OCI-LY7 (cell line): ENCODE results near the gene P2RX1. TPM values are rescaled to one million over a fixed set of nuclear protein-coding genes. Genes with fewer than 3 reads are reported as not detected.

Source experiments
- BruUV-seq: library from RNA; stranded (reverse); fragments of 400-500 nt; replicated peaks from 2 replicates; lab custom pipeline; 2021; lab: Mats Ljungman, UMichigan
- CTCF ChIA-PET: fragments of 300-600 bp; sonication (Branson Sonifier 250); formaldehyde crosslinking; loops from one replicate; lab custom pipeline; 2022; ENCODE audit warnings: antibody characterized with exemption; ENCODE audit not compliant: unreplicated experiment; lab: Charles Lee
- POLR2A ChIA-PET: fragments of 300-600 bp; sonication (Branson Sonifier 250); formaldehyde crosslinking; loops from one replicate; lab custom pipeline; 2022; ENCODE audit warnings: antibody characterized with exemption; lab: Charles Lee
- DNase-seq: peaks from one replicate; pipeline ENCODE4 v3.0.0-alpha.2; 2015; ENCODE audit warnings: low spot score
- H2AFZ ChIP-seq: fragments of 200-600 bp; sonication (generic), shearing (Covaris generic); 2 replicates; pipeline ENCODE4 v1.6.1; 2014; ENCODE audit warnings: mild to moderate bottlenecking, antibody characterized with exemption, low read length, moderate library complexity
- H3K27ac ChIP-seq: fragments of 200-600 bp; sonication (generic); 2 replicates; pipeline ENCODE4 v1.5.1; 2014; ENCODE audit warnings: mixed run types, low read depth, mild to moderate bottlenecking, moderate library complexity, low read length, inconsistent platforms; ENCODE audit not compliant: poor library complexity, severe bottlenecking
- H3K36me3 ChIP-seq: fragments of 200-600 bp; sonication (generic); 2 replicates; pipeline ENCODE4 v1.6.1; 2014; ENCODE audit warnings: mild to moderate bottlenecking, antibody characterized with exemption, low read length, moderate library complexity, mixed read lengths; ENCODE audit not compliant: insufficient read depth
- H3K4me1 ChIP-seq: fragments of 200-600 bp; sonication (generic); 2 replicates; pipeline ENCODE4 v1.5.1; 2014; ENCODE audit warnings: mild to moderate bottlenecking, low read length; ENCODE audit not compliant: insufficient read depth, poor library complexity, severe bottlenecking
- H3K4me2 ChIP-seq: fragments of 200-600 bp; sonication (generic); 2 replicates; pipeline ENCODE4 v1.6.1; 2014; ENCODE audit warnings: mild to moderate bottlenecking, low read length
- H3K4me3 ChIP-seq: fragments of 200-600 bp; sonication (generic); 2 replicates; pipeline ENCODE4 v1.5.1; 2014; ENCODE audit warnings: mild to moderate bottlenecking, low read depth, low read length; ENCODE audit not compliant: poor library complexity, severe bottlenecking
- H3K79me2 ChIP-seq: fragments of 200-600 bp; sonication (generic); 2 replicates; pipeline ENCODE4 v1.6.1; 2016; ENCODE audit warnings: low read depth, mild to moderate bottlenecking, low read length, moderate library complexity, mixed read lengths; ENCODE audit not compliant: insufficient read depth
- H3K9me2 ChIP-seq: fragments of 200-600 bp; sonication (generic); 2 replicates; pipeline ENCODE4 v1.6.1; 2016; ENCODE audit warnings: mild to moderate bottlenecking, low read length, mixed read lengths; ENCODE audit not compliant: insufficient read depth
- H3K9me3 ChIP-seq: fragments of 200-600 bp; sonication (generic); 2 replicates; pipeline ENCODE4 v1.6.1; 2014; ENCODE audit warnings: mild to moderate bottlenecking, mixed run types, low read length, mixed read lengths
- H4K20me1 ChIP-seq: fragments of 200-600 bp; sonication (generic); 2 replicates; pipeline ENCODE4 v1.6.1; 2014; ENCODE audit warnings: mild to moderate bottlenecking, antibody characterized with exemption, low read length, moderate library complexity, mixed read lengths; ENCODE audit not compliant: insufficient read depth
- EZH2phosphoT487 ChIP-seq: fragments of 200-600 bp; sonication (generic); IDR thresholded peaks from 2 replicates; pipeline ENCODE4 v1.6.1; 2018; ENCODE audit warnings: low read depth, borderline replicate concordance, mild to moderate bottlenecking, mixed run types, antibody characterized with exemption, low read length, moderate library complexity, mixed read lengths
- intact Hi-C: fragments of 100-400 bp; cut with micrococcal nuclease; formaldehyde crosslinking; loops from one replicate; pipeline ENCODE4 v1.10.0; 2022; ENCODE audit not compliant: unreplicated experiment
- total RNA-seq, 2 experiments: library from RNA; depleted of rRNA in 1 of 2; stranded (reverse); fragments of >200 nt in 1 of 2; shearing (Covaris generic) in 1 of 2; gene quantifications; 2 replicates each; pipeline ENCODE4 v1.2.3, GENCODE V29; 2014 to 2022
- TF ChIP-seq, protein P1 (sequence below): fragments of 200-600 bp; sonication (generic); conservative IDR thresholded peaks from 2 replicates; pipeline ENCODE4 v1.5.1; 2014; ENCODE audit warnings: mild to moderate bottlenecking, antibody characterized with exemption, low read length, moderate library complexity, mixed read lengths

The P2RX1 gene
- total RNA-seq, 2 experiments from 2014 or later = 0.69 to 4.5 TPM

GRCh38 chr17:3959921-3960601 lies 43.8 kb upstream of the P2RX1 start:
- TF ChIP-seq, protein P1, sequence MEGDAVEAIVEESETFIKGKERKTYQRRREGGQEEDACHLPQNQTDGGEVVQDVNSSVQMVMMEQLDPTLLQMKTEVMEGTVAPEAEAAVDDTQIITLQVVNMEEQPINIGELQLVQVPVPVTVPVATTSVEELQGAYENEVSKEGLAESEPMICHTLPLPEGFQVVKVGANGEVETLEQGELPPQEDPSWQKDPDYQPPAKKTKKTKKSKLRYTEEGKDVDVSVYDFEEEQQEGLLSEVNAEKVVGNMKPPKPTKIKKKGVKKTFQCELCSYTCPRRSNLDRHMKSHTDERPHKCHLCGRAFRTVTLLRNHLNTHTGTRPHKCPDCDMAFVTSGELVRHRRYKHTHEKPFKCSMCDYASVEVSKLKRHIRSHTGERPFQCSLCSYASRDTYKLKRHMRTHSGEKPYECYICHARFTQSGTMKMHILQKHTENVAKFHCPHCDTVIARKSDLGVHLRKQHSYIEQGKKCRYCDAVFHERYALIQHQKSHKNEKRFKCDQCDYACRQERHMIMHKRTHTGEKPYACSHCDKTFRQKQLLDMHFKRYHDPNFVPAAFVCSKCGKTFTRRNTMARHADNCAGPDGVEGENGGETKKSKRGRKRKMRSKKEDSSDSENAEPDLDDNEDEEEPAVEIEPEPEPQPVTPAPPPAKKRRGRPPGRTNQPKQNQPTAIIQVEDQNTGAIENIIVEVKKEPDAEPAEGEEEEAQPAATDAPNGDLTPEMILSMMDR = no peak
- TF ChIP-seq EZH2phosphoT487 = no peak
- intact Hi-C loops = loop anchor here (5.0 kb wide), 2 partner anchors 407 to 437 kb away; partner anchors contain the start of gene UBE2G1
- peak overlapping the region; percentile 94 for H3K27ac ChIP-seq
- no peak overlapping the region for H2AFZ ChIP-seq
- H4K20me1 ChIP-seq = peaks cover 36% of the 10 kb centered on the region
- BruUV-seq = no TSS peak
- H3K9me2 ChIP-seq = no peaks in the 10 kb centered on the region
- H3K4me2 ChIP-seq = peak overlapping the region; percentile 97
- peaks cover 69% of the 10 kb centered on the region for H3K36me3 ChIP-seq
- H3K4me3 ChIP-seq = peak overlapping the region; percentile 87
- H3K9me3 ChIP-seq = no peaks in the 10 kb centered on the region
- ChIA-PET POLR2A (interaction anchor here (0.5 kb wide), 1 partner anchor 34 kb away, joined by 3 read pairs; no protein-coding TSS in a partner anchor), CTCF (interaction anchor here (1.2 kb wide), 1 partner anchor 47 kb away, joined by 4 read pairs; no protein-coding TSS in a partner anchor)
- H3K4me1 ChIP-seq = peaks cover 57% of the 10 kb centered on the region
- peaks cover 81% of the 10 kb centered on the region for H3K79me2 ChIP-seq
- no peak for DNase-seq

DNA sequence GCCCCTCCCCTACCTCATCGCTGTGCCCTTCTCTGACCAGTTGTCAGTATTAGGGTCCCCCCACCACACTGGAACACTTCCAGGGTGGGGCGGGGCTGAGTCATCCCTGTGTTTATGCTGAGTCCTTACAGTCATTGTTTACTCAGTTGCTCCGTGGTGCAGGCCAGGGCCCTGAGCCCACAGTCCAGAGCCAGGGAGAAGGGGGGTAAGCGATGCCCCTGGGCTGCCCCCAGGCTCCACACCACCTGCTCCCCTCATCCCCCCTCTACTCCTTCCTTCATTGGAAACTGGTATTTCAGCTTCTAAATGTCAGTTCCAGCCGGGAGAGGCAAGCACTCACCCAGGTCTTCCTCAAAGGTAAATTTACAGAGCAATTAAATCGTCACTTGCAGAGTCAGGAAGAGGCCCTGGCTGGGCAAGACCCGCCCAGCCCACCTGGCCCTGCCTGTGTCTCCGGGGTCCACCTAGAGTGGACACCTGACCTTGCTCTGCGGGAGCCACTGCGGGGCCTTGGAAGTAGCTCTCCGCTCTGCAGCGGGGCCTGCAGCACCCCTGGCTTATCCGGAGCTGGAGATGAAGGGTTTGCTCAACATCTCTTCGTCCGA lies 43.1 kb upstream of the P2RX1 start:
- BruUV-seq = no TSS peak
- peak overlapping the region; percentile 87 for H3K4me3 ChIP-seq
- CTCF ChIA-PET = interaction anchor here (1.2 kb wide), 1 partner anchor 46 kb away, joined by 4 read pairs; no protein-coding TSS in a partner anchor
- DNase-seq = no peak
- intact Hi-C loops = no loop called here
- peaks cover 74% of the 10 kb centered on the region for H3K36me3 ChIP-seq
- no peaks in the 10 kb centered on the region for H3K9me2 ChIP-seq
- H3K27ac ChIP-seq = peak overlapping the region; percentile 94
- POLR2A ChIA-PET = interaction anchor here (0.5 kb wide), 1 partner anchor 33 kb away, joined by 3 read pairs; no protein-coding TSS in a partner anchor
- no peaks in the 10 kb centered on the region for H3K9me3 ChIP-seq
- peak overlapping the region; percentile 97 for H3K4me2 ChIP-seq
- no peak for TF ChIP-seq EZH2phosphoT487
- TF ChIP-seq, protein P1 = no peak
- H2AFZ ChIP-seq = no peak overlapping the region
- H3K79me2 ChIP-seq = peaks cover 88% of the 10 kb centered on the region
- H4K20me1 ChIP-seq = peaks cover 36% of the 10 kb centered on the region
- H3K4me1 ChIP-seq = peaks cover 57% of the 10 kb centered on the region
